HG03175 (cell line): Measurements from ENCODE around the gene TNFAIP8L1.

Experiments used
- ATAC-seq: cut with Tn5 transposase; IDR thresholded peaks from one replicate; pipeline ENCODE4 v1.9.1; 2021; ENCODE audit warnings: mild to moderate bottlenecking, moderate library complexity; ENCODE audit not compliant: unreplicated experiment

TNFAIP8L1 gene

DNA sequence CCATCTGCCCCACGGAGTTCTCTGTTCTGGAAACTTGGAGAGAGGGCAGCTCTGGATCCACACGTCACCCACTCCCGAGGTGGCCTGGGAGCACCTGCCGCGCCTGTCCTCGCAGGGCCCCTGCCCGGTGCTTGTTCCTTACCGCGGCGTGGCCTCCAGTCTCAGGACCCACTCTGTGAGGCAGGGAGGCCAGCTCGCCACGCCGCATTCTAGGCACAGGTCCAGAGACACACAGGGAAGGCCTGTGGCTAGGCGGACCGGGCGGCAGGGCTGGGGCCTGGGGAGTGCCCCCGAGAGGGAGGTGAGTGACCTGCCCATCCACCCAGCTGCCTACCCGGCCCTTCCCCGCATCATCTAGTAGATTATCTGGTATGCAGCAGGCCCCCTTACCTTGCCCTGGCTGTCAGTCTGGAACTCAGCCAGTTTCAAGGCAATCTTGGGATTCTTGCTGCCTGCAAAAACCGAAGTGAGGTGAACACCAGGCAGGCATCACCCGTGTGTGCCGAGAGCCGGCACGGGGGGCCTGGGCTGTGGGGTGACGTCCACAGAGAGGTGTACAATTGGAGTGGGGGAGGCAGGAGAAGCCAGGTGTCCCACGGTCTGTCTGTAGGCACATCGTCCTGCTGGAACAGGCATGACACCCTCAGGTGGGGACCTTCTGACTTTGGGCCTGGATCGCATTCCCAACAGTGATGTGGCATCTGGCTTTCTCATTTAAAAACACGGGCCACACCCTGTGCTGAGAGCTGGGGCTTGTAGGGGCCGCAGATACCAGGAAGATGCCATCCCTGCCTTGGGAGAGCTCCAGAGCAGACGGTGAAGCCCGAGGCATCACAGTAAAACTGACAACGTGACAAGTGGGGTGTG lies 60.7 kb downstream of the TNFAIP8L1 start:
- no peak for ATAC-seq

DNA sequence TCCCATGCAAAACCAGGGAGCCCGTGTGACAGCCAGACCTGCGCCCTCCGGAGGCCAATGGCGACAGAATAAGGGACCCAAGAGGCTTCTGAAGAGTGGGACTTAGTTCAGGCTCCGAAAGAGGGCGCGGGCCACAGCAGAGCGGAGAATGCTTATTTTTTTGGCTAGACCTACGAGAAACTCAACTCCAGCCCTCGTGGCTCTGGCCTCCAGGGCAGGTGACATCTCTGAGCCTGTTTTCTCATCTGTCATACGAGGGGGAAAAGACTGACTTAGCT lies 61.3 kb downstream of the TNFAIP8L1 start:
- ATAC-seq: no peak

DNA sequence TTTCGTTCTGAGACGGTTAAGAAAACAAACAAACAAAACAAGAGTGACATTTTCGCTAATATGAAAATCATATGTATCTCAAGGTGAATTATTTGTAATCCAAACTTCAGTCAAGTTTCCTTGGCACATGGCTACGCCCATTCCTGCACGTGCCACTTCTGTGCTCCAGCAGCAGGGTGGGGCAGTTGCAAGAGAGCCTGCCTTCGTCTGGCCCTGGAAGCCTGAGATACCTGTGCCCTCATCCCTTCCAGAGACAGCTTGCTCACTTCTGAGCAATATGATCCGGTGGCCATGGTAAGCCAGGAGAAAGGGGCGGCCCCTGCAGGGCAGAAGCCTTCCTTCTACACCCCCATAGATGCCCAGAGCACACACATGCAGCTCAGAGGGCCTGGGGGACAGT lies 62.2 kb downstream of the TNFAIP8L1 start:
- no peak for ATAC-seq

DNA sequence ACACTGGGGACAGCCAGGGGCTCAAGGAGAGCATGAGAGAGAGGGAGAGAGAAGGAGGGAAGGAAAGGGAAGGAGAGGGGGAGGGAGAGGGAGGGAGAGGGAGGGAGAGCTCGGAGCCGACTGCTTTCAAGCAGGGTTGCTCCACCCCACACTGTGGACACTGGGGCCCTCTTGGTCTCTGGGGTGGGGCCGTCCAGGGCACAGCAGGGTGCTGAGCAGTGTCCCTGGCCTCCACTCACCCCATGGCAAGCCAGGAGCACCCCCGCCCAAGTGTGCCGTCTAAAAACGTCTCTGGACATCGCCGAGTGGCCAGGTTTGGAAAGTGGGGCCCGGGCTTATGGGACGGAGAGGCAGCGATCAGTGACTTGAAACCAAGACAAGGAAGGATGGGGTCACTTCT lies 63.4 kb downstream of the TNFAIP8L1 start:
- no peak for ATAC-seq

DNA sequence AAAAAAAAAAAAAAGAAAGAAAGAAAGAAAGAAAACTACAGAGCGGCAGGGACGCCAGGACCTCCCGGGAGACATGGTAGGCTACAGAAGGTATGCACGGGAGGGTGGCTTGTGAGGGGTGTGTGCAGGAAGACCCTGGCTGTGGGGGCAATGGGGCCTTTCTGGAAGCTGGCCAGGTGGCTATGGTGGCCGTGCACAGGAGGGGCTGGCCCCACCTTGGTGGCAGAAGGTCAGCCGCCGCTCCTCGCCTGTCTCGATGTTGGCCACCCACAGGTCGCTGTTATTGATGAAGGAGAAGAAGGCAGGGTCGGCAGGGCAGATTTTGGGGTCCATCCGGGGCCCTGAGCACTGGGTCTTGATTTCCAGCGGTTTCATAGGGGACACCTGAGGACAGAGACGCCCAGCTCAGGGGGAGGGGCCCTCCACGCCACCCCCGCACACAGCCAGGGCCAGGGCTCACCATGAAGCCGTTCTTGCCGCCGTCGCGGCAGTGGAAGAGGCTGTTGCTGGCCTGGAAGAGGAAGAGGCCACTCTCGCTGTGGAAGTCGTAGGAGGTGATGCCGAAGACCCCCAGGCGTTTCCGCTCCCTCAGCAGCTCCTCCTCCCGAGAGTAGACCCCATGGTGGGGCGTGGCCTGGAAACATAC lies 64.5 kb downstream of the TNFAIP8L1 start:
- ATAC-seq: no peak

DNA sequence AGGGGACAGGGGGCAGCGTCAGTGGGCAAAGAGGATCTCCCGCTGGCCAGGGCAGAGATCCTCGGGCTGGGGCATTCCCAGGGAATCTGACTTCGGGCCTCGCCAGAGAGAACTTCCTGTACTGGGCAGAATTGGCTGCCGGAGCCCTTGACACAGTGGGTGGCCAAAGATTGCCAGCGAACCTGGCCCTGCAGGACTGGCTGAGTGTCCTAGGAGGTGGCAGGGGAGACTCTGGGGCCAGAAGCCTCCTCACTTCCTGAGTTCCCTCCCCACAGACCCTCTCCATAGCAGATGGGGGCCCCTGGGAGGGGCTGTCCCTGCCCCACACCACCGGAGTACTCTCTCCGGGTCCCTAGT lies 65.0 kb downstream of the TNFAIP8L1 start:
- ATAC-seq: no peak
